Fibroblast of skin of scalp (primary cell): ENCODE measurements around the gene MKKS.
"Not testable (repeated sequence)": the region's sequence is repeated elsewhere in the genome, so short reads cannot be mapped to it uniquely, and the experiment has no call there.

Source experiments
- DNase-seq: peaks from one replicate; pipeline ENCODE4 v3.0.0-alpha.2; 2013

Gene MKKS

GRCh38 chr20:10411673-10412072 is 22.3 kb downstream of the MKKS start:
- DNase-seq: no peak

- no peak for DNase-seq
Observed at GRCh38 chr20:10408108-10408813, 25.8 kb downstream of the MKKS start.

- DNase-seq: no peak
Observed at GRCh38 chr20:10404959-10405530, 29.0 kb downstream of the MKKS start.

GRCh38 chr20:10404023-10404628 is 29.9 kb downstream of the MKKS start:
- no peak for DNase-seq

- DNase-seq: no peak
Observed at GRCh38 chr20:10402938-10403608, 30.9 kb downstream of the MKKS start.

- no peak for DNase-seq
Observed at GRCh38 chr20:10398834-10399369, 35.1 kb downstream of the MKKS start.

GRCh38 chr20:10394752-10395151 is 39.3 kb downstream of the MKKS start:
- not testable (repeated sequence) for DNase-seq

GRCh38 chr20:10390709-10391108 is 43.3 kb downstream of the MKKS start:
- DNase-seq: no peak

GRCh38 chr20:10388597-10388996 is 45.4 kb downstream of the MKKS start:
- no peak for DNase-seq

GRCh38 chr20:10387686-10388085 is 46.3 kb downstream of the MKKS start:
- DNase-seq: no peak

GRCh38 chr20:10385850-10386544 is 48.0 kb downstream of the MKKS start:
- no peak for DNase-seq

GRCh38 chr20:10381477-10381876 is 52.5 kb downstream of the MKKS start:
- DNase-seq: no peak

GRCh38 chr20:10379761-10380160 is 54.3 kb downstream of the MKKS start:
- no peak for DNase-seq

GRCh38 chr20:10376270-10377075 is 57.5 kb downstream of the MKKS start:
- DNase-seq: peak; percentile 70

GRCh38 chr20:10375191-10375590 is 58.8 kb downstream of the MKKS start:
- no peak for DNase-seq

- no peak for DNase-seq
Observed at GRCh38 chr20:10374036-10374435, 60.0 kb downstream of the MKKS start.

- no peak for DNase-seq
Observed at GRCh38 chr20:10371467-10371866, 62.6 kb downstream of the MKKS start.

GRCh38 chr20:10370091-10370887 is 63.7 kb downstream of the MKKS start:
- no peak for DNase-seq

- no peak for DNase-seq
Observed at GRCh38 chr20:10369723-10370090, 64.3 kb downstream of the MKKS start.

- no peak for DNase-seq
Observed at GRCh38 chr20:10368702-10369041, 65.3 kb downstream of the MKKS start.
